Measurements from ENCODE around the gene PDE4B. TPM values are rescaled to one million over a fixed set of nuclear protein-coding genes. Genes with fewer than 3 reads are reported as not detected.

Gene PDE4B
- total and polyA plus RNA-seq, 7 donors = 4.1 to 191 (median 16.3) TPM

DNA sequence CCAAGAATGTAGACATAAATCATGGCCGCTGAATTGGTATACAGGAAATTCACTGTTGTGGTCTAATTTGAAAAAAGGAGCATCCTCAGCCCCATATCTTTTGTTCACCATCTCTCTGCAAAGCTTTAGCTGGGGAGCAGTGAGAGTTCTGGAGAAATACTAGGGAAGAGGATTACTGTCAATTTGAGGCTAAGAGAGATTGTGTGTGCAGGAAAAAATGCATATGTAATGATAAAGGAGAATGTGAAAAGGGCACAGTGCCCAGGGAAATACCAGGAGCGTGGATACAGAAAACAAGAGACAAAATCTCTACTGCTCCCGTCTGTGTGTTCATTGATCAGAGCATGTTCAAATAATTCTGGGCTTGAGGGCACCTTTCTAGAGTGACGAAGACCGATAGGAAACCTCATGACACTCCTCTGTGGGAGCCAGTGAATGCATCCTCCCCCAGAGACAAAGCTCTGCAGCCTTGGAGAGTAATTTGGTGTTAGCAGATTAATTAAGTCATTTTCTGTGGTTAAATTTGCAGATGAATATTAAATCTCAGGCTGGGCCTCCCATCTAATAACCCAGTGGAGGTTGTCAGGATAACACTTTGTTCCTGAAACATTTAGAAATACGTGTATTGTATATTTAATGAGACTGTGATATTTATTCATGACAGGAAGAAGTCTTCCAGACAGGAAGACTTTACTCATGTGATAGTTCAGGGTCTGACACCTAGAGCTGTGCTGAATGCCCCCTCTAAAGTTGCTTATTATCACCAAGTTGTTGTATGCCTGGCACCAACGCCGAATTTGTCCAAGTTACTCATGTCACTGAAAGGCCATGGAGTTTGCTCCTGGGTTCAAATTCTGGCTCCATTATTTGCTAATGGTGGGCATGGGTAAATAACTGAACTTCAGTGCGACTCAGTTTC lies 453.9 kb downstream of the PDE4B start:
- no peaks in the 10 kb centered on the region for H3K9me3 ChIP-seq

DNA sequence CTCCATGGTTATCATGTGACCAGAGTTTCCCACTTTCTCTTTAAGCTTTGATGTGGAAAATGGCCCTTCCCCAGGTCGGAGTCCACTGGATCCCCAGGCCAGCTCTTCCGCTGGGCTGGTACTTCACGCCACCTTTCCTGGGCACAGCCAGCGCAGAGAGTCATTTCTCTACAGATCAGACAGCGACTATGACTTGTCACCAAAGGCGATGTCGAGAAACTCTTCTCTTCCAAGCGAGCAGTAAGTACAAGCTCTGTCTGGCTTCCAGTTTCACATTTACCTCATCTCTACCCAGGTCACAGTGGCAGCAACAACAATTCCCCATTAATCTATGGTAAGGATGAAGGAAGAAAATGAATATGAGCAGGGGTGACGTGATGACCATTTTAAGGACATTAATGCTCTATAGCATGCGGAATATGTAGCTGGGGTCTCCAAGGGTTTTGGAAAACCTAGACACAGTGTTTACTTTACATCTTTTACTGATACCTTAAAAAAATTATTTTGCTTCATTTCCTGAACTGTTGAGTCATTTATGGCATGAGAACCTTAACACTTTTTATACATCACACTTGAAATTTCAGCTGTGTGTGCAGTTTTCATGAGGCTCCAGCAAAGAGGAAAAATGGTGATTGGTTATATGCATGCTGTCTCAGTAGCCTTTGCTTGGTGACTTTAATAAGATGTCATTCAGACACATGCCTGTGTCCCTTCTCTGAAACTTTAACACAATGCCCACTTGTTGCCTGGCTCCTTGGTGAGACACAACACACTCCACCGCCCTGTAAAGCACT lies 454.9 kb downstream of the PDE4B start:
- H3K4me1 ChIP-seq = no peaks in the 10 kb centered on the region
- no peaks in the 10 kb centered on the region for H3K27me3 ChIP-seq (ENCODE audit: insufficient read depth in 3 of 3, low read length in 2 of 3)
- H3K9me3 ChIP-seq = no peaks in the 10 kb centered on the region
- TF ChIP-seq, protein P1, sequence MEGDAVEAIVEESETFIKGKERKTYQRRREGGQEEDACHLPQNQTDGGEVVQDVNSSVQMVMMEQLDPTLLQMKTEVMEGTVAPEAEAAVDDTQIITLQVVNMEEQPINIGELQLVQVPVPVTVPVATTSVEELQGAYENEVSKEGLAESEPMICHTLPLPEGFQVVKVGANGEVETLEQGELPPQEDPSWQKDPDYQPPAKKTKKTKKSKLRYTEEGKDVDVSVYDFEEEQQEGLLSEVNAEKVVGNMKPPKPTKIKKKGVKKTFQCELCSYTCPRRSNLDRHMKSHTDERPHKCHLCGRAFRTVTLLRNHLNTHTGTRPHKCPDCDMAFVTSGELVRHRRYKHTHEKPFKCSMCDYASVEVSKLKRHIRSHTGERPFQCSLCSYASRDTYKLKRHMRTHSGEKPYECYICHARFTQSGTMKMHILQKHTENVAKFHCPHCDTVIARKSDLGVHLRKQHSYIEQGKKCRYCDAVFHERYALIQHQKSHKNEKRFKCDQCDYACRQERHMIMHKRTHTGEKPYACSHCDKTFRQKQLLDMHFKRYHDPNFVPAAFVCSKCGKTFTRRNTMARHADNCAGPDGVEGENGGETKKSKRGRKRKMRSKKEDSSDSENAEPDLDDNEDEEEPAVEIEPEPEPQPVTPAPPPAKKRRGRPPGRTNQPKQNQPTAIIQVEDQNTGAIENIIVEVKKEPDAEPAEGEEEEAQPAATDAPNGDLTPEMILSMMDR (IDR thresholded peaks at IDR 0.05) = no peak
- H3K27ac ChIP-seq = no peak overlapping the region
- intact Hi-C loops (cut with DNase I) = loop anchor here in 1 of 2 donors (10.0 kb wide), 1 partner anchor 477 kb away; no protein-coding TSS in a partner anchor
- ATAC-seq = no peak
- DNase-seq = no peak
- no peaks in the 10 kb centered on the region for H3K36me3 ChIP-seq (ENCODE audit: insufficient read depth in 1 of 2, low read depth in 1 of 2)
- 94 to 96% (median 96%) methylated on average over 11 of the region's 11 CpGs for WGBS, 3 donors
- H3K4me3 ChIP-seq = no peak overlapping the region

More for the DNA sequence above, 453.9 kb downstream of the PDE4B start:
- no peaks in the 10 kb centered on the region for H3K4me1 ChIP-seq
- 88 to 92% (median 90%) methylated on average over 9 of the region's 9 CpGs for WGBS, 3 donors
- intact Hi-C loops (cut with DNase I) = loop anchor here in 1 of 2 donors (10.0 kb wide), 1 partner anchor 478 kb away; no protein-coding TSS in a partner anchor
- TF ChIP-seq, protein P1 (IDR thresholded peaks at IDR 0.05) = no peak
- ATAC-seq (no peak), DNase-seq (no peak)
- no peak overlapping the region for H3K27ac ChIP-seq
- H3K27me3 ChIP-seq (ENCODE audit: insufficient read depth in 3 of 3, low read length in 2 of 3) = no peaks in the 10 kb centered on the region
- H3K4me3 ChIP-seq = no peak overlapping the region
- H3K36me3 ChIP-seq (ENCODE audit: insufficient read depth in 1 of 2, low read depth in 1 of 2) = no peaks in the 10 kb centered on the region

DNA sequence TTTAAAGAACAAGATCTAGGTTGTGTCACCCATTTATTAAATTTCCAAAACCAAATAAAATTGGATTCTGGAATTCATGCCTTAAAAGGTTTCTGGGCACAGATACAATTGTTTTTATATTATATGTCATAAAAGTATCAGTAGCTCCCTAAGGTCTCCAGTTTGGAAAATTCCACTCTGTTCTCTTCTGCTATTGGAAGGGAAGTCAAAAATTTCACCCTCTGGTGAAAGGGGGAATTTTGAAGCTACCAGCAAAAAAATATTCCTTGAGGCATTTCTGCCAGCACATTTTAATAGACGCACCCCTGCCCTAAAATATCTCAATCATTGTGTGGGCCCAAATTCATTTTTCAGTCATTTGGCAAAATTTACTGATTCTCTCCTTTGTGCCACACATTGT lies 455.6 kb downstream of the PDE4B start:
- ATAC-seq = no peak

DNA sequence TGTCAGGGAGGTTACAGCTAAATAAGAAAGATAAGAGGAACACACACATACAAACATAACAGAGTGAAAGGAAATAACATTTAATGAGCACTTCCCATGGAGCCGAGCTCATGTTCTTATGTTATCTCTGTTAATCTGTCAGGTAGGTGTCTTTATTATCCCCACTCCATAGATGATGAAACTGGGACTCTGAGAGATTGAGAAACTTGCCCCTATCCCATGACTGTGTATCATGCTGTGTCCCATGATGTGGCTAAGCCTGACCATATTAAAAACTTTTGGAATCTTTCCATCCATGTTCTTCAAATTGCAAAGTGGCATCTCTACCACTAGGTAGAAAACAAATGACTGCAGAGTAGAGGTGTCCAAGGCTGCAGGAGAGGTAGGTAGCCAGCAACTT lies 456.1 kb downstream of the PDE4B start:
- DNase-seq (no peak), ATAC-seq (peak; percentile 32 to 45 (median 39))
- Histone ChIP-seq H3K4me1 (no peaks in the 10 kb centered on the region), H3K27ac (no peak overlapping the region), H3K36me3 (ENCODE audit: insufficient read depth in 1 of 2, low read depth in 1 of 2) (no peaks in the 10 kb centered on the region), H3K27me3 (ENCODE audit: insufficient read depth in 3 of 3, low read length in 2 of 3) (no peaks in the 10 kb centered on the region), H3K9me3 (no peaks in the 10 kb centered on the region), H3K4me3 (no peak overlapping the region)
- WGBS, 3 donors = 59 to 67% (median 62%) methylated on average over 1 of the region's 1 CpG
- intact Hi-C loops (cut with DNase I) = loop anchor here in 1 of 2 donors (10.0 kb wide), 1 partner anchor 476 kb away; no protein-coding TSS in a partner anchor
- TF ChIP-seq, protein P1 (IDR thresholded peaks at IDR 0.05) = no peak

More for the DNA sequence above, 455.6 kb downstream of the PDE4B start:
- Histone ChIP-seq H3K27ac (no peak overlapping the region), H3K4me1 (no peaks in the 10 kb centered on the region), H3K4me3 (no peak overlapping the region), H3K36me3 (ENCODE audit: insufficient read depth in 1 of 2, low read depth in 1 of 2) (no peaks in the 10 kb centered on the region), H3K27me3 (ENCODE audit: insufficient read depth in 3 of 3, low read length in 2 of 3) (no peaks in the 10 kb centered on the region), H3K9me3 (no peaks in the 10 kb centered on the region)
- intact Hi-C loops (cut with DNase I) = loop anchor here in 1 of 2 donors (10.0 kb wide), 1 partner anchor 477 kb away; no protein-coding TSS in a partner anchor
- TF ChIP-seq, protein P1 (IDR thresholded peaks at IDR 0.05) = no peak
- 54 to 69% (median 59%) methylated on average over 1 of the region's 1 CpG for WGBS, 3 donors
- no peak for DNase-seq

All from psoas muscle (tissue), 8 donors.